Nephron progenitor cell (in vitro differentiated cells): ENCODE data around the gene ANKRD44.

Experiments
- DNase-seq: peaks from one replicate; pipeline ENCODE4 v3.0.0; 2021
- H3K27ac Mint-ChIP-seq: 2 replicates; pipeline ENCODE4 v1.8.0; 2021; ENCODE audit warnings: mild to moderate bottlenecking, moderate library complexity, mixed read lengths
- H3K27me3 Mint-ChIP-seq: 2 replicates; pipeline ENCODE4 v1.8.0; 2021; ENCODE audit warnings: mild to moderate bottlenecking, low read depth, mixed read lengths; ENCODE audit not compliant: poor library complexity
- H3K36me3 Mint-ChIP-seq: 2 replicates; pipeline ENCODE4 v1.8.0; 2021; ENCODE audit warnings: low read depth, mixed read lengths
- H3K4me1 Mint-ChIP-seq: 2 replicates; pipeline ENCODE4 v1.8.0; 2021; ENCODE audit warnings: mixed read lengths
- H3K4me3 Mint-ChIP-seq: 2 replicates; pipeline ENCODE4 v1.8.0; 2021; ENCODE audit warnings: mild to moderate bottlenecking, moderate library complexity, mixed read lengths
- H3K9me3 Mint-ChIP-seq: 2 replicates; pipeline ENCODE4 v1.8.0; 2021; ENCODE audit warnings: mild to moderate bottlenecking, moderate library complexity, mixed read lengths
- TF ChIP-seq, protein P1 (sequence below): fragments of 200-600 bp; sonication (generic); IDR thresholded peaks from 2 replicates; pipeline ENCODE4 v1.5.0; 2021; ENCODE audit warnings: antibody characterized with exemption

The ANKRD44 gene

DNA sequence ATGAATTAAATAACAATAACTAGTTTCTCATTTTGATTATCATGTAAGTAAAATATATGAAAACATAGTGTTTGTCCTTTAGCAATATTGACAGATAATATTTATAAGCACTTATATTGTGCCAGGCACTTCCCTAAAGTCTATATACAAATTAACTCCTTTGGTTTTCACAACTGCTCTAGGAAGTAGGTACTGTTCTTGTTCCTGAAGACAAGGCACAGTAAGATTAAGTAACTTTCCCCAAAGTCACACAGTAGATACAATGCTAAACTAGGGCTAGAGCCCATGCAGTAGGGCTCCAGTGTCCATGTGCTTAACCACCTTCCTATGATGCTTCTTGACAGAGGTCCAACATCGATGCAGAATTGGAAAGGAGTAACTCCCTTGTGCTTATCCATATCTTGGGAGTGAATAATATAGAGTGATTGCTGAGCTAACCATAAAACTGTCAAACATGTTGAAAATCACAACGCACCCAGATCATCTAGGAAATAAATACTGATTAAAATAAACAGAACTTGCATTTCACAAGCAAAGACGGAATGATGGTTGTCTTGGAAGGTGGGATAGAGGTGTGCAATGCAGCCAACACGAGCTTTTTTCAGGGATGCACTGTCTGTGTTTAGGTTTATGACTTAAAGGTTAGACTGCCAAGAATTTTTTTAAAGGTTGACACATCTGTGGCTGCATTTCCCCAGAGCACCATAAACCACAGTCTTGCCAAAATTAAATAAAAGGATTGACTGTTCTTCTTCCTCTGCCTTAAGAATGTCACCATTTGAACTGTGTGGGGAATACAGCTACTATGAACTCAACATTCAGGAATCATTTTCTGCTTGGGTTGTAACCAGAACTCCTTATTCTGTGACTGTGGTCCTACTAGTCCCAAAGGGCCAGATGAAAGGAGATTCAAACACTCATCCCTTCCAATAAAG, 80.8 kb downstream of the ANKRD44 start:
- Mint-ChIP-seq H3K27me3 (peaks cover 3% of the 10 kb centered on the region), H3K9me3 (no peaks in the 10 kb centered on the region), H3K27ac (peak overlapping the region; percentile 41), H3K36me3 (no peaks in the 10 kb centered on the region), H3K4me3 (no peak overlapping the region), H3K4me1 (peaks cover 16% of the 10 kb centered on the region)
- TF ChIP-seq, protein P1, sequence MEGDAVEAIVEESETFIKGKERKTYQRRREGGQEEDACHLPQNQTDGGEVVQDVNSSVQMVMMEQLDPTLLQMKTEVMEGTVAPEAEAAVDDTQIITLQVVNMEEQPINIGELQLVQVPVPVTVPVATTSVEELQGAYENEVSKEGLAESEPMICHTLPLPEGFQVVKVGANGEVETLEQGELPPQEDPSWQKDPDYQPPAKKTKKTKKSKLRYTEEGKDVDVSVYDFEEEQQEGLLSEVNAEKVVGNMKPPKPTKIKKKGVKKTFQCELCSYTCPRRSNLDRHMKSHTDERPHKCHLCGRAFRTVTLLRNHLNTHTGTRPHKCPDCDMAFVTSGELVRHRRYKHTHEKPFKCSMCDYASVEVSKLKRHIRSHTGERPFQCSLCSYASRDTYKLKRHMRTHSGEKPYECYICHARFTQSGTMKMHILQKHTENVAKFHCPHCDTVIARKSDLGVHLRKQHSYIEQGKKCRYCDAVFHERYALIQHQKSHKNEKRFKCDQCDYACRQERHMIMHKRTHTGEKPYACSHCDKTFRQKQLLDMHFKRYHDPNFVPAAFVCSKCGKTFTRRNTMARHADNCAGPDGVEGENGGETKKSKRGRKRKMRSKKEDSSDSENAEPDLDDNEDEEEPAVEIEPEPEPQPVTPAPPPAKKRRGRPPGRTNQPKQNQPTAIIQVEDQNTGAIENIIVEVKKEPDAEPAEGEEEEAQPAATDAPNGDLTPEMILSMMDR: no peak
- no peak for DNase-seq

DNA sequence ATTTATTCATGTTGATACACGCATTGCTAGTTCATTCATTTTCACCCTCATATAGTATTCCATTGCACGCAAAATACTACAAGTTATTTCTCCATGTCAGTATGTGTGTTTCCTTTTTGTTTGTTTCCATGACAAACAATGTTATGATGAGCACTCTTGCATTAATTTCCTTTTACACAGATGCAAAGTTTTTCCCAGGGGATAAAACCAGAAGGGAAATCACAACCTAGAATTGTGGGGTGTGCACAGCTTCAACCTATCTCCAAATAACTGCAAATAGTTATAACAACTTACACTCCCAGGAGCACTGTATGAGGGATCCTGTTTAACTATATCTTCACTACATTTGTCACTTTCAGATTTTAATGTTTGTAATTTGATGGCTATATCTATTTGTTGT, 87.1 kb downstream of the ANKRD44 start:
- H3K36me3 Mint-ChIP-seq: no peaks in the 10 kb centered on the region
- no peak overlapping the region for H3K27ac Mint-ChIP-seq
- no peak for DNase-seq
- H3K4me1 Mint-ChIP-seq: peaks cover 4% of the 10 kb centered on the region
- H3K27me3 Mint-ChIP-seq: no peaks in the 10 kb centered on the region
- no peak overlapping the region for H3K4me3 Mint-ChIP-seq
- TF ChIP-seq, protein P1: no peak
- H3K9me3 Mint-ChIP-seq: no peaks in the 10 kb centered on the region

DNA sequence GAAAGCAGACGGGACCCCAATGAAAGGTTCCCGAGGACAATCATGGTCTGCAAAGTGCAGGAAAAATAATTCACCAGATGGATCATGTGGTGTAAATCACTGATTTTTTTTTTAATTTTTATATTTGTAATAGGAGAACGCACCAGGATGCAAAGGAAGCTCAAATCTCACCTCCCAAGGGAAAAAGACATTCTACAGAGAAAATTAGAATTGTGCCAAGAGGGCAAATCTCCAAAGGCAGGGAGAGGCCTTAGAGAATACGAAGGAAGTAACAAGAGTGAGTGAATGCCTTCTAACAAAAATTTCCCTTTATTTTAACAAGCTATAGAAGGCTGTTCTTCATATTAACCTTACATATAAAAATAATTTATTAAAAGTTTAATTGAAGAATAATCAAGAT, 90.9 kb downstream of the ANKRD44 start:
- Mint-ChIP-seq H3K4me3 (no peak overlapping the region), H3K4me1 (peaks cover 22% of the 10 kb centered on the region), H3K36me3 (no peaks in the 10 kb centered on the region), H3K9me3 (no peaks in the 10 kb centered on the region), H3K27me3 (peaks cover 6% of the 10 kb centered on the region), H3K27ac (no peak overlapping the region)
- TF ChIP-seq, protein P1: no peak
- DNase-seq: no peak

DNA sequence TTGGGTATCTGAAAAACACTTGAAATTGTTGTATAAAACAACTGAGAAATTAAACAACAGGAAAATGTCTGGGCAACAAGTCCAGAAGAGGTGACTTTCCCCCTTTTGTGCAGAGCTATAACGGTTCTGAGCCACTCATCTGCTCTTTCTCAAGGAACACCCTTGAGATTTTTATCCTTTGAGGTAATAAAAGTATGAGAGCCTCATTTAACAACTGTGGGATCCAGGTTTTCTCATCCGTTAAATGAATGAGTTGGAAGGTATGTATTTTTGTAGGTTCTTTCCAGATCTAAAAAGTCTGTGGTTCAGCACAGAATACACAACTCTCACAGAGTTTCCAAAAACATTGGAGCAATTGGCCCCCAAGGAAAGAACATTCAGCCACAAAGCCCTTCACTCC, 93.0 kb downstream of the ANKRD44 start:
- peaks cover 26% of the 10 kb centered on the region for H3K4me1 Mint-ChIP-seq

DNA sequence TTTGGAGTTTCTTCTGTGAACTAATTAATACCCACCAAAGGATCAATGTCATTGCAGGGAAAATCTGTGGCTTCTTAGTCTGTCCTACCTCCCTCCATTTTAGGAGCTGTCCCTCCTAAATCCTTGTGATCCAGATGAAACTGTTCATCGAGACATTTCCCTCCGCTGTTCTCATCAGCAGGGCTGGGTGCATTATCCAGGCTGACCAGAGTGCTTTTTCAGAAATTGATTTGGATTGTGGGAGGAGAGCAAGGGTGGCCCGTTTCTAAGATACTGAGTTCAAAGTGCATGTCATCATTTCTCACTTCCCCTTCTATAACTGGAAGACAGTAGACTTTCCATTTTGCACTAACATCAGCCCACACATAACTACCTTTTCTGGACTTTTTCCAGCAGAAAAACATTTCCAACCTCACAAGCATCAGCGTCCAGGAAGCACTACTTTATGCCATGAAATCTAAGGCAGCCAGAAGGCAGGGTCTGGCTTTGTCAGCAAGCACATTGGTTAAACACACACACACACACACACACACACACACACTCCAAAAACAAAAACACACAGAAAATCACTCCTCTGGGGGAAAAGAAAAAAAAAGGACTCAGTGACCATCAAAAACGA, 94.1 kb downstream of the ANKRD44 start:
- no peak overlapping the region for H3K4me3 Mint-ChIP-seq
- H3K27me3 Mint-ChIP-seq: peaks cover 7% of the 10 kb centered on the region
- H3K4me1 Mint-ChIP-seq: peaks cover 29% of the 10 kb centered on the region
- TF ChIP-seq, protein P1: no peak
- peak overlapping the region; percentile 13 for H3K27ac Mint-ChIP-seq
- no peaks in the 10 kb centered on the region for H3K36me3 Mint-ChIP-seq
- H3K9me3 Mint-ChIP-seq: no peaks in the 10 kb centered on the region
- DNase-seq: no peak

More for the DNA sequence above, 93.0 kb downstream of the ANKRD44 start:
- no peaks in the 10 kb centered on the region for H3K36me3 Mint-ChIP-seq
- H3K27ac Mint-ChIP-seq: no peak overlapping the region
- TF ChIP-seq, protein P1: no peak
- no peak overlapping the region for H3K4me3 Mint-ChIP-seq
- no peaks in the 10 kb centered on the region for H3K9me3 Mint-ChIP-seq
- H3K27me3 Mint-ChIP-seq: peaks cover 6% of the 10 kb centered on the region
- DNase-seq: no peak
